ENCODE results near the gene PTGES.
"Not testable (repeated sequence)": the region's sequence is repeated elsewhere in the genome, so short reads cannot be mapped to it uniquely, and the experiment has no call there.

The PTGES gene

GRCh38 chr9:129770741-129771140, 17.9 kb upstream of the PTGES start:
- DNase-seq (ENCODE audit: low read depth in 2 of 2): no peak

- DNase-seq (ENCODE audit: low read depth in 2 of 2): no peak
Observed at GRCh38 chr9:129769669-129770068, 16.8 kb upstream of the PTGES start.

DNA sequence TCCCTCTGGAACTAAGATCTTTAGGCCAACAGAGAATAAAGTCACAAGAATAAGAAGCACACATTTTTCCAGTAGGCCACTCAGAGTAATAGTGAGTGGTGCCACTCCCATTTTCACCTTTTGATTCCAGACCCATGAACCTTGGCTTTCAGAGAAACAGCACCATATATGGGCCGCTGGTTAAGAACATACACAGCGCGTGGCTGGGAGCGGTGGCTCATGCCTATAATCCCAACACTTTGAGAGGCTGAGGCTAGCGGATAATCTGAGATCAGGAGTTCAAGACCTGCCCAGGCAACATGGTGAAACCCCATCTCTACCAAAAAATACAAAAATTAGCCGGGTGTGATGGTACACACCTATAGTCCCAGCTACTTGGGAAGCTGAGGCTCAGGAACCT, 15.6 kb upstream of the PTGES start:
- no peak for DNase-seq (ENCODE audit: low read depth in 2 of 2)

- no peak for DNase-seq (ENCODE audit: low read depth in 2 of 2)
Observed at GRCh38 chr9:129765764-129766317, 13.0 kb upstream of the PTGES start.

GRCh38 chr9:129762985-129763926, 10.4 kb upstream of the PTGES start:
- no peak for DNase-seq (ENCODE audit: low read depth in 2 of 2)

GRCh38 chr9:129762370-129762984, 9.6 kb upstream of the PTGES start:
- not testable (repeated sequence) for DNase-seq (ENCODE audit: low read depth in 2 of 2)

DNA sequence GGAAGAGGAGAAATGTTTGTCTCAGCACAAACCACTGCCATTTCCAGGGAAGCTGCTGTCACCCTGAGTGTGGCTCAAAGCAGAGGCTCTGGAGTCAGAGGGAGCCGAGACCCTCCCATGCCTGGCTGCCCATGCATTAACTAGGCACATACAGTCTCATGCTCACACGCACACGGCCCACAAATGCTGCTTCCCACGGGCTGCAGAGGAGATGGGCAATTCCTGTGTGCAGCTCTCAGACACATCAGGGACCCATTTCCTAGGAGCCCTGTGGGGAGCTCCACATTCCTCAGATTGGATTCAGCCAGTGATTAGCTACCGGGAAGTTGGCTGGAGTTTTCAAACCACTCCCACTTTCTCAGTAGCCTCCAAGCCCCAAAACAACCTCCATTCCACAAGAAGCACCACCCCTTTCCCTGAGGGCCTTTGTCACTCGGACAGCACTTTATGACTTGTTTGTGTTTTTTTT, 9.1 kb upstream of the PTGES start:
- DNase-seq (ENCODE audit: low read depth in 2 of 2): no peak

GRCh38 chr9:129761293-129761900, 8.6 kb upstream of the PTGES start:
- no peak for DNase-seq (ENCODE audit: low read depth in 2 of 2)

- DNase-seq (ENCODE audit: low read depth in 2 of 2): not testable (repeated sequence)
Observed at GRCh38 chr9:129760784-129761183, 7.9 kb upstream of the PTGES start.

DNA sequence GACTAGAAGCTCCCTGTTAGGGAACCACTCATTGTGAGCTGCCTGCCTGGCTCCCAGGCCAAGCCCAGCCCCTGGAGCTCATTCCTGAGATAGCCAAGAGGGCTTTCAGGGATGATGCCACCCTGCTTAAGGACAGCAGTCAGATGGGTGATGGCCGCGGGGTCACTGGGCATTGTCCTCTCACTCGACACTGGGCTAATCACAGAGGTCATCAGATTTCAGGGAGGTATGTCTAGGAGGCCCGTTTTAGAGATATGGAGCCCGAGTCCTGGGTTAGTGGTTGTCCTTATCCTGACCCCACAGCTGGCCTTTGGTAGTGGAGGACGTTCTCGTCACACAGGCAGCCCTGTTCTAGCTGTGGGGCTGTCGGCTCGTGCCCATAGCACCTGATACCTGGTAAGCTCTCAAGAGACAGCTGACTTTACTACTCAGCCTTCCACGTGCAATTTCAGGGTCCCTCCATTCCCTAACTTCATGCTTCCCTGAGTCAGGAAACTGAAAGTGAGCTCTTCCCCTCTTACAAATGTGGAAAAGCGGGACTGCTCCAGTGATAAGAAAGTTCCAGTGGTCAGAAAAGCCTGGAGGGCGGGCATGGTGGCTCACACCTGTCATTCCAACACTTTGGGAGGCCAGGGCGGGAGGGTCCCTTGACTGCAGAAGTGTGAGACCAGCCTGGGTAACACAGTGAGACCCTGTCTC, 7.1 kb upstream of the PTGES start:
- DNase-seq (ENCODE audit: low read depth in 2 of 2): no peak

DNA sequence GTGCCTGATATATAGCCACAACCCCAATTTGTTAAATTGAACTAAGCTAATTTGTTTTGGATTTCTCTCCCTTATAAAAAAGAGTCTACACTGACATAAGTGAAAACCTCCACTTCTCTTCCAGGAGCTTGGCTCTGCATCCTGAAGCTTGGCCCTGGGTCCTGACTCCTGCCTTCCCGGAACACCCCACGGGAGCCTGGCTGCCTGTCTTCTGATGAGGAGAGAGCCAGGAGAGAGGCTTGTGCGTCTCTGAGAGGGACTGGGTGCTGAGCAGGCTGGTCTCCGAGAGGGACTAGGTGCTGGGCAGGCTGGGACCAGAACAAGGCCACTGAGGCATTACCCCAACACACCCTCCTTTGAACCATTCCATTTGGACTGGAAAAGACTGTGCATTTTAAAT, 6.5 kb upstream of the PTGES start:
- no peak for DNase-seq (ENCODE audit: low read depth in 2 of 2)

GRCh38 chr9:129757045-129757444, 4.2 kb upstream of the PTGES start:
- no peak for DNase-seq (ENCODE audit: low read depth in 2 of 2)

DNA sequence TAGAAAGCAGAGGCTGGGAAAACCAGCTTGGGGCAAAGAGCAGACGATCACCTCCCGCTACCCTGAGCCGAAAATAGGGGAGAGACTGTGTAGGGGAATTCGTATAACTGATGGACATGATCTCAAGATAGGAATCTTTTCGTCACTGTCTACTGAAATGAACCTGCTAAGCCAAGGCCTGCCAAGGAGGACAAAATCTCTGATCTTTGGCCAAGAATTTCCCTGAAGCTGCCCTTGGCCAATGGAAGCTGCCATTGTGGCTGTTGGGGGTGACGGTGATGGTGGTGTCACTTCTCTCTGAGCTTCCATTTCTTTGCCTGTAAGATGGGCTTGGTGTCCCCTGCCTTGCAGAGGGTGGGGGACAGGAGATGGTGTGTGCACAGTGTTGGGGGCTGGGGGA, 3.3 kb upstream of the PTGES start:
- no peak for DNase-seq (ENCODE audit: low read depth in 2 of 2)

- DNase-seq (ENCODE audit: low read depth in 2 of 2): no peak
Observed at GRCh38 chr9:129755151-129755550, 2.3 kb upstream of the PTGES start.

- DNase-seq (ENCODE audit: low read depth in 2 of 2): no peak
Observed at GRCh38 chr9:129751841-129752801, 721 bp downstream of the PTGES start.

- DNase-seq (ENCODE audit: low read depth in 2 of 2): no peak
Observed at GRCh38 chr9:129750013-129750638, 2.7 kb downstream of the PTGES start.

- no peak for DNase-seq (ENCODE audit: low read depth in 2 of 2)
Observed at GRCh38 chr9:129749575-129749974, 3.3 kb downstream of the PTGES start.

- not testable (repeated sequence) for DNase-seq (ENCODE audit: low read depth in 2 of 2)
Observed at GRCh38 chr9:129749052-129749451, 3.8 kb downstream of the PTGES start.

- DNase-seq (ENCODE audit: low read depth in 2 of 2): no peak
Observed at GRCh38 chr9:129748249-129748648, 4.6 kb downstream of the PTGES start.
